IPS DF 19.7 (cell line): ENCODE data around the gene CPEB3.
A peak's percentile ranks its signal among the peaks of the same experiment; 100 is the strongest.
"Not testable (repeated sequence)": the region's sequence is repeated elsewhere in the genome, so short reads cannot be mapped to it uniquely, and the experiment has no call there.

ENCODE experiments used
- DNase-seq: peaks from one replicate; pipeline ENCODE4 v3.0.0-alpha.2; 2013; ENCODE audit warnings: low read depth, low spot score

The CPEB3 gene

GRCh38 chr10:92290837-92291615 is at the start of gene CPEB3, which contains the start of gene MARCHF5:
Gene CPEB3, minus strand, starts transcription at chr10:92291078. Its CDS starts 50,728 bp downstream, at chr10:92240350.
Gene MARCHF5, plus strand, starts transcription at chr10:92291167. Its CDS starts 328 bp downstream, at chr10:92291495.
- DNase-seq = peak; percentile 85

- DNase-seq = not testable (repeated sequence)
Measured at GRCh38 chr10:92329927-92330326, 39.0 kb upstream of the CPEB3 start.

GRCh38 chr10:92328993-92329392 is 38.1 kb upstream of the CPEB3 start:
- no peak for DNase-seq

- no peak for DNase-seq
Measured at GRCh38 chr10:92327445-92328433, 36.9 kb upstream of the CPEB3 start.

DNA sequence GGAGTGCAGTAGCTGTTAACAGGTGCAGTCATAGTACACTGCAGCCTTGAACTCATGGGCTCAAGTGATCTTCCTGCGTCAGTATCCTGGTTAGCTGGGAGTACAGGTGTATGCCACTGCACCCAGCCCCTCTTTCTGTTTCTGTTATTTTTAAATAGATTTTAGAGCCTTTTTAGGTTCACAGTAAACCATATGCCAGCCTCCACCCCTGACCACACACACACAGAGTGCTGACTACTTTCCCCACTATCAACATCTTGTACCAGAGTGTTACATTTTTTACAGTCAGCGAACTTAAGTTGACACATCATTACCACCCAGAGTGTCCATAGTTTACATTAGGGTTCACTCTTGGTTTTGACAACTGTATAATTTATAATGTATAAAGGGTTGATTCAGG is 32.2 kb upstream of the CPEB3 start:
- no peak for DNase-seq

GRCh38 chr10:92316610-92317009 is 25.7 kb upstream of the CPEB3 start:
- DNase-seq = no peak

- no peak for DNase-seq
Measured at GRCh38 chr10:92313750-92314149, 22.9 kb upstream of the CPEB3 start.

DNA sequence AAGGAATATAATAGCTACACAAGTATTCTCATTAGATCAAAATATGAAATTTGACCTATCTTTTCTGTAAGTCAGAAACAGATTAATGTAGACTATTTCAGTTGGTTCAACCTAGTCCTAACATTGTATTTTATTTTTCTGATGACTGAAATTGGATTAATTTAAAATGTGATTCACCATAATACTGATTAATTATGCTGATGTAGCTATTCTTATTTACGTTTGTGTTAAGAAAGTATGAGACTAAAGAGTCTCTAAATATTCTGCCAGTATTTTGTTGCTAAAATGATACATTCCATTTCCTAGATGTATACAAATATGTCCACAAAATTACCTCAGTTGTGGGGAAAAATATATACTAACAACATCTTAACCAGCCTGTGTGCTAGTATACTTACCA is 18.4 kb upstream of the CPEB3 start:
- DNase-seq = no peak

DNA sequence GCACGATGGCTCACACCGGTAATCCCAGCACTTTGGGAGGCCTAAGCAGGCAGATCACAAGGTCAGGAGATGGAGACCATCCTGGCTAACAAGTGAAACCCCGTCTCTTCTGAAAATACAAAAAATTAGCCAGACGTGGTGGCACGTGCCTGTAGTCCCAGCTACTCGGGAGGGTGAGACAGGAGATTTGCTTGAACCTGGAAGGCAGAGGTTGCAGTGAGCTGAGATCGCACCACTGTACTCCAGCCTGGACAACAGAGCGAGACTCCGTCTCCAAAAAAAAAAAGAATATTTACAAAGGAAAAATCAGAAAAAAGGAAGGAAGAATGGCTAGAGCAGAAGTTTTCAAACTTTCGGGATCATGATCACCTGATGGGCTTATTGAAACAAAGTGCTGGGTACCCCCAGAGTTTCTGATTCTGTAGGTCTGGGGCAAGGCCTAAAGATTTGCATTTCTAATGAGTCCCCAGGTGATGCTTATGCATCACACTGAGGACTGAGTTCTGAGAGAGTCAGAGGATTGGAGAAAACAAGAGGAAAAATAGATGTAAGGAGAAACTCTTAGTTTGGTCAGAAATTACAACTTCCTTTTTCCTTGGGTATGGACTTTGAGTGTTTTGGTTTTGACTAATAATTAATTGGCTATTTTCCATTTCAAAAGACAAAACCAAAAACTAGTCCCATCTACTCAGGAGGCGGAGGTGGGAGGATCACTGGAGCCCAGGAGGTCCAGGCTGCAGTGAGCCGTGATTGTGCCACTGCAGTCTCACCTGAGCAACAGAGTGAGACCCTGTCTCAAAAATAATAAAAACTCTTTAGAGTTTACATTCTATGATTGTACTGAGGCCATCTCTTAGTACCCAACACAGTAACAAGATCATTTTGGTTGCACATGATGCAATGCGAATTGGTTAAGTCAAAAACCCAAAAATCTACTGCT is 14.5 kb upstream of the CPEB3 start:
- DNase-seq = no peak

- DNase-seq = no peak
Measured at GRCh38 chr10:92304061-92304460, 13.2 kb upstream of the CPEB3 start.

DNA sequence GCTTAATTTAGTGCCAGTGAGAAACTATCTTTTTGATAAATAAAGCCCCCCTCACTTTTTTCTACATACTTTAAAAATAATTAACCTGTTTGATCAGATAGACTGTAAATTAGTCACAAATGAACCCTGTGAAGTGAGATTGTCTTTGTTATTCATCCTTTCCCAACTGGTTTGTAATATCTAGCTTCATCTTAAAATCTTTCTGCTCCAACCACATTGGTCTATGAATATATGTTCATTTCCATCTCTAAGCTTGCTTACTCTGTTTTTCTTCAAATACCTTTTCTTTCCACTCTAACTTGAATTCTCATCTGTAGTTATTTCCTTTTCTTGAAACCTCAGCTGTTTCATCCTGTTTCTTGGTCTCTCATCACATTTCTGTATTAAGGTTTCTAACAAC is 12.2 kb upstream of the CPEB3 start:
- DNase-seq = no peak

- no peak for DNase-seq
Measured at GRCh38 chr10:92298487-92298886, 7.6 kb upstream of the CPEB3 start.

- DNase-seq = no peak
Measured at GRCh38 chr10:92291921-92292845, 1.3 kb upstream of the CPEB3 start.

DNA sequence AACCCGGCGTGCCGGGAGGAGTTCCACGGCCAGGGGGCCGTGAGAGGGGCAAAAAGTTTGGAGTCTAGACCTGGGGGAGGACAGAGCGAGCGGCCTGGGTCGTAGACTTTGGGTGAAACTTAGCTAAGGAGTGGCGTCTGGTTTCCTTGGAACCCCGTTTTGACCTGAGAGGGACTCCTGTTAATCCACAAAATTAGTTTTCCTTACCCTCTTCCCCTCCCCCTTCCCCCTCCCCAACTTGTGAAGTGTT is 663 bp upstream of the CPEB3 start:
- no peak for DNase-seq

GRCh38 chr10:92290076-92290836 is 622 bp downstream of the CPEB3 start:
- DNase-seq = no peak

- DNase-seq = no peak
Measured at GRCh38 chr10:92284112-92284704, 6.7 kb downstream of the CPEB3 start.

- no peak for DNase-seq
Measured at GRCh38 chr10:92278996-92279696, 11.7 kb downstream of the CPEB3 start.

- DNase-seq = no peak
Measured at GRCh38 chr10:92274071-92274470, 16.8 kb downstream of the CPEB3 start.

DNA sequence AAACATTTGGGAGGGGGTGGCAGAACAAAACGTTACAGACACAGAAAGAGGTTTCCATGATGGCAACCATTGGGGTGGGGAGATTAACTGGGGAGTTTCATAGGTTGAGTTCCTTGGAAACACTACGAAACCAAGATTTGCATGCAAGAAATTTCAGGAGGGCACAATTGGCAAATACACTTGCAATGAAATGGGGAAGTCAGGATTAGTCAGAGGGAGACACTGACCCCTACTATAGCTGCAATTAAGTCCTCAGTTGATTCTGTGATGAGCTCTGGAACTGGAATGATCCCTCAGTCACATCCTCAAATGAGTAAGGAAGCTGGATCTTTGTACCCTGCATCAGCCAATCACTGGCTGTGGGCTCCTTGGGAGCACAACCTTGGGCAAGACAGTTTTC is 22.1 kb downstream of the CPEB3 start:
- DNase-seq = no peak
